Osteocyte (in vitro differentiated cells): ENCODE data around the gene ARL11. TPM values are rescaled to one million over a fixed set of nuclear protein-coding genes. Genes with fewer than 3 reads are reported as not detected.
"Not testable (repeated sequence)": the region's sequence is repeated elsewhere in the genome, so short reads cannot be mapped to it uniquely, and the experiment has no call there.

Experiments used
- DNase-seq: peaks from one replicate; pipeline ENCODE4 v3.0.0; 2021; ENCODE audit warnings: mixed read lengths; ENCODE audit not compliant: unreplicated experiment; ENCODE audit errors: extremely low spot score
- H3K27ac Mint-ChIP-seq: one replicate; pipeline ENCODE4 v1.8.0; 2021; ENCODE audit warnings: mild to moderate bottlenecking, mixed read lengths; ENCODE audit not compliant: unreplicated experiment
- H3K27me3 Mint-ChIP-seq: one replicate; pipeline ENCODE4 v1.8.0; 2021; ENCODE audit warnings: mixed read lengths; ENCODE audit not compliant: unreplicated experiment
- H3K36me3 Mint-ChIP-seq: one replicate; pipeline ENCODE4 v1.8.0; 2021; ENCODE audit warnings: mixed read lengths; ENCODE audit not compliant: unreplicated experiment
- H3K4me1 Mint-ChIP-seq: one replicate; pipeline ENCODE4 v1.8.0; 2021; ENCODE audit warnings: mixed read lengths; ENCODE audit not compliant: unreplicated experiment
- H3K4me3 Mint-ChIP-seq: one replicate; pipeline ENCODE4 v1.8.0; 2021; ENCODE audit warnings: mild to moderate bottlenecking, moderate library complexity, mixed read lengths; ENCODE audit not compliant: unreplicated experiment
- H3K9me3 Mint-ChIP-seq: one replicate; pipeline ENCODE4 v1.8.0; 2021; ENCODE audit warnings: mixed read lengths; ENCODE audit not compliant: unreplicated experiment
- total RNA-seq: library from RNA; stranded (reverse); gene quantifications from 2 replicates; pipeline ENCODE4 v1.2.1, GENCODE V29; 2021
- TF ChIP-seq, protein P1 (sequence below): fragments of 200-600 bp; sonication (generic); IDR thresholded peaks from 2 replicates; pipeline ENCODE4 v1.5.0; 2021; ENCODE audit warnings: antibody characterized with exemption, mild to moderate bottlenecking, moderate library complexity

The ARL11 gene
- total RNA-seq, 1 donor from 2014 or later: not detected

DNA sequence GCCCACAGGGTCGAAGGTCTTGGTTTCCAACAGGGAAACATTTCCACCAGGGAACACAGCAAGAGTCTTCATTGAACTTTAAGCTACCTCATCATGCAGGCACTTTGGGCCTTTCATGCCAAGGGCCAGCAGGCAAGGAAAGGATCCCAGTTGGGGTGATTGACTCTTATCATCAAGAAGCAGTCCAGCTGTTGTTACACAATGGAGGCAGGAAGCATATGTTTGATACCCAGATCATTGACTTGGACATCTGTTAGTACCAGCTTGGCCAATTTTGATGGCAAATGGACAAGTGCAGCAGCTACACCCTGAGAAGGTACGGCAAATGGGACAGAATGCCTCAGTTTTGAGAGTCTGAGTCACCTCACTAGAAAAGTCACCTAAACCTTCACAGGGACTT lies 32.1 kb upstream of the ARL11 start:
- Mint-ChIP-seq H3K36me3 (no peaks in the 10 kb centered on the region), H3K4me3 (no peak overlapping the region), H3K9me3 (no peaks in the 10 kb centered on the region), H3K27me3 (peaks cover 2% of the 10 kb centered on the region), H3K27ac (no peak overlapping the region), H3K4me1 (no peaks in the 10 kb centered on the region)
- DNase-seq: no peak
- TF ChIP-seq, protein P1, sequence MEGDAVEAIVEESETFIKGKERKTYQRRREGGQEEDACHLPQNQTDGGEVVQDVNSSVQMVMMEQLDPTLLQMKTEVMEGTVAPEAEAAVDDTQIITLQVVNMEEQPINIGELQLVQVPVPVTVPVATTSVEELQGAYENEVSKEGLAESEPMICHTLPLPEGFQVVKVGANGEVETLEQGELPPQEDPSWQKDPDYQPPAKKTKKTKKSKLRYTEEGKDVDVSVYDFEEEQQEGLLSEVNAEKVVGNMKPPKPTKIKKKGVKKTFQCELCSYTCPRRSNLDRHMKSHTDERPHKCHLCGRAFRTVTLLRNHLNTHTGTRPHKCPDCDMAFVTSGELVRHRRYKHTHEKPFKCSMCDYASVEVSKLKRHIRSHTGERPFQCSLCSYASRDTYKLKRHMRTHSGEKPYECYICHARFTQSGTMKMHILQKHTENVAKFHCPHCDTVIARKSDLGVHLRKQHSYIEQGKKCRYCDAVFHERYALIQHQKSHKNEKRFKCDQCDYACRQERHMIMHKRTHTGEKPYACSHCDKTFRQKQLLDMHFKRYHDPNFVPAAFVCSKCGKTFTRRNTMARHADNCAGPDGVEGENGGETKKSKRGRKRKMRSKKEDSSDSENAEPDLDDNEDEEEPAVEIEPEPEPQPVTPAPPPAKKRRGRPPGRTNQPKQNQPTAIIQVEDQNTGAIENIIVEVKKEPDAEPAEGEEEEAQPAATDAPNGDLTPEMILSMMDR: no peak

DNA sequence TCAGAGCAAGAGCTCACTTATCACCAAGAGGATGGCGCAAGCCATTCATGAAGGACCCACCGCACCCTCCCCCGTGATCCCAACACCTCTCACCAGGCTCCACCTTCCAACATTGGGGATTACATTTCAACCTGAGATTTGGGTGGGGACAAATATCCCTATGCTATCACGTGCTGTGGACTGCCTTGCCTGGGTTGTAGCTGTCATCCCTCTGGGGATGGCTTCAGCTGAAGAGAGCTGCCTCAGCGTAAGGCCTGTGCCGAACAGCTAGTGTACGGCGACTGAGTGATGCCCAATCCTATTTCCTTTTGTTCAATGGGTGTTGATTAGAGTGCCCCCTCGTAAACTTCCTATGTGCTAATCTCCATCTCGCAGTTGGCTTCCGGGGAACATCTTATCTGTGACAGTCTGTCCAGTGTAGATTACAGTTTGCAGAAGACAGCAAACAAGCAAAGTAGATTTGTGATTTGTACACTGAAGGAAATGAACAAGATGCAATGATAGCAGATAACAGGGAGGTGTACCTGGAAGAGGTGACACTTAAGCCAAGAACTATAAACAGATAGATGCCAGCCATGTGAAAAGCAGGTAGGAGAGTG lies 31.2 kb upstream of the ARL11 start:
- H3K4me1 Mint-ChIP-seq: no peaks in the 10 kb centered on the region
- no peaks in the 10 kb centered on the region for H3K36me3 Mint-ChIP-seq
- DNase-seq: no peak
- H3K27ac Mint-ChIP-seq: no peak overlapping the region
- peaks cover 2% of the 10 kb centered on the region for H3K27me3 Mint-ChIP-seq
- no peak overlapping the region for H3K4me3 Mint-ChIP-seq
- H3K9me3 Mint-ChIP-seq: no peaks in the 10 kb centered on the region
- TF ChIP-seq, protein P1: no peak

DNA sequence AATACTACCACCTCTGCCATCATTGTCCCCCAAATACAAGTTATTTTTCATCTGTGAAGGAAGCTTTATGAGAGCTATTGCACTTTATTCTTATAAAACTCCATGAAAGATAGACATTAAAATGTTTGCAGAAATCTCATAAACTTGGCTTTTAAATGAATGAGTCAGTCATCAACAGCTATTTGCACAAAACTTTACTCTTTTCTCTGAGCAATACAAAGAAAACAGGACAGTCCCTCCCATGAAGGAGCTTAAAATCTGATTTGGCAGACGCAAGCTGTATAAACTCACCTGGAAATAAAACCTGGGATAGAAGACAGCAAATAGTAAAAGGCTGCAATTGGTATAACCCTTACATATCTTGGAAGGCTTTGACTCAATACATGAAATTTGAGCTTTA lies 26.3 kb upstream of the ARL11 start:
- peaks cover 4% of the 10 kb centered on the region for H3K4me1 Mint-ChIP-seq
- no peaks in the 10 kb centered on the region for H3K27me3 Mint-ChIP-seq
- no peak overlapping the region for H3K27ac Mint-ChIP-seq
- DNase-seq: no peak
- no peaks in the 10 kb centered on the region for H3K9me3 Mint-ChIP-seq
- no peaks in the 10 kb centered on the region for H3K36me3 Mint-ChIP-seq
- TF ChIP-seq, protein P1: no peak
- no peak overlapping the region for H3K4me3 Mint-ChIP-seq

DNA sequence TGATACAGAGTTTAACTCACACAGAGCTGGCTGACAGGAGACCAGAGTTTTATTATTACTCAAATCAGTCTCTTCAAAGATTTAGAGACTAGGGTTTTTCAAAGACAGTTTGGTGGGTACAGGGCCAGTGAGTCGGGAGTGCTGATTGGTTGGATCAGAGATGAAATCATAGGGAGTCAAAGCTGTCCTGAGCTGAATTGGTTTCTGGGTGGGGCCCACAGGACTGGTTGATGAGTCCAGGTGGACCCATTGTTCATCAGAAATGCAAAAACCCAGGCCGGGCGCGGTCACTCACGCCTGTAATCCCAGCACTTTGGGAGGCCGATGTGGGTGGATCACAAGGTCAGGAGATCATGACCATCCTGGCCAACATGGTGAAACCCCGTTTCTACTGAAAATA lies 25.7 kb upstream of the ARL11 start:
- not testable (repeated sequence) for H3K4me3 Mint-ChIP-seq, H3K27me3 Mint-ChIP-seq, H3K36me3 Mint-ChIP-seq, H3K27ac Mint-ChIP-seq, H3K9me3 Mint-ChIP-seq, DNase-seq, H3K4me1 Mint-ChIP-seq

DNA sequence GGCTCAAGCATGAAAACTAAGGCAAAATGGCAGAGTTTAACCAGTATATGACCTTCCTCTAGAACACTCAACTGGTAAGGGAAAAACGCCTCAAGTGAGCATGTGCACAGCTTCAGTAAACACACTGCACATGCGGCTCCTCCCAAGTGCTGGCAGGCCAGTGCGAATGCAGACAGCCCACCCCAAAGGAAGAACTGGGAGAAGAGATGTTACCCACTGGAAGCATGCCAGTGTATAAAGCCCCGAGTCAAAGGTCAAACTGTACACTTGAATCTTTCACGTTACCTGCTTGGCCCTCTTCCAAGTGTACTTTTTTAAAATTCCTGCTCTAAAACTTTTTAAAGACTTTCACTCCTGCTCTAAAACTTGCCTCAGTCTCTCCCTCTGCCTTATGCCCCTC lies 23.7 kb upstream of the ARL11 start:
- TF ChIP-seq, protein P1: no peak
- H3K4me3 Mint-ChIP-seq: no peak overlapping the region
- H3K4me1 Mint-ChIP-seq: peaks cover 4% of the 10 kb centered on the region
- H3K36me3 Mint-ChIP-seq: no peaks in the 10 kb centered on the region
- H3K9me3 Mint-ChIP-seq: no peaks in the 10 kb centered on the region
- no peak for DNase-seq
- H3K27ac Mint-ChIP-seq: no peak overlapping the region
- no peaks in the 10 kb centered on the region for H3K27me3 Mint-ChIP-seq
